ENCODE results near the gene NUTF2.

Gene NUTF2

DNA sequence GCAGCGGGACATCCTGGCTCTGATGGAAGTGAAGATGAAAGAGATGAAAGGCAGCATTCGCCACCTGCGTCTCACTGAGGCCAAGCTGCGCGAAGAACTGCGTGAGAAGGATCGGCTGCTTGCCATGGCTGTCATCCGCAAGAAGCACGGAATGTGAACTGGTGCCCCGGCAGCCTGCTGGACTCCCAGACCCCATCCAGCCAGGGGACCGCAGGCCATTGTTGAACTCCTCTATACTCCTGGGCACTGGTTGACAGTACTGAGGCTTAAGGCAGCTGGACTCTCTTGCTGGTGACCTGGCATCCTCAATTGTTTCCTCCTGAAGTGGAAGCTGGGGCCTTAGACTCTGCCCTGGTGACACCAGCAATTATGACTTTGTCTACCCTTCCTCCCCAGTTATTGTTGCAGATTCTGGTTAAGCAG, 3.4 kb upstream of the NUTF2 start:
- Histone ChIP-seq H3K4me3 (ENCODE audit: severe bottlenecking) (peak overlapping the region; percentile 99), H3K27me3 (ENCODE audit: insufficient read depth, poor library complexity, severe bottlenecking) (no peaks in the 10 kb centered on the region), H3K36me3 (ENCODE audit: low read depth) (peaks cover 9% of the 10 kb centered on the region), H3K27ac (ENCODE audit: poor library complexity, severe bottlenecking) (peak overlapping the region; percentile 74), H3K4me1 (ENCODE audit: insufficient read depth, poor library complexity, severe bottlenecking) (peaks cover 18% of the 10 kb centered on the region), H3K9me3 (ENCODE audit: severe bottlenecking) (no peaks in the 10 kb centered on the region)
- TF ChIP-seq, protein P1, sequence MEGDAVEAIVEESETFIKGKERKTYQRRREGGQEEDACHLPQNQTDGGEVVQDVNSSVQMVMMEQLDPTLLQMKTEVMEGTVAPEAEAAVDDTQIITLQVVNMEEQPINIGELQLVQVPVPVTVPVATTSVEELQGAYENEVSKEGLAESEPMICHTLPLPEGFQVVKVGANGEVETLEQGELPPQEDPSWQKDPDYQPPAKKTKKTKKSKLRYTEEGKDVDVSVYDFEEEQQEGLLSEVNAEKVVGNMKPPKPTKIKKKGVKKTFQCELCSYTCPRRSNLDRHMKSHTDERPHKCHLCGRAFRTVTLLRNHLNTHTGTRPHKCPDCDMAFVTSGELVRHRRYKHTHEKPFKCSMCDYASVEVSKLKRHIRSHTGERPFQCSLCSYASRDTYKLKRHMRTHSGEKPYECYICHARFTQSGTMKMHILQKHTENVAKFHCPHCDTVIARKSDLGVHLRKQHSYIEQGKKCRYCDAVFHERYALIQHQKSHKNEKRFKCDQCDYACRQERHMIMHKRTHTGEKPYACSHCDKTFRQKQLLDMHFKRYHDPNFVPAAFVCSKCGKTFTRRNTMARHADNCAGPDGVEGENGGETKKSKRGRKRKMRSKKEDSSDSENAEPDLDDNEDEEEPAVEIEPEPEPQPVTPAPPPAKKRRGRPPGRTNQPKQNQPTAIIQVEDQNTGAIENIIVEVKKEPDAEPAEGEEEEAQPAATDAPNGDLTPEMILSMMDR (IDR thresholded peaks at IDR 0.05; ENCODE audit: poor library complexity, severe bottlenecking) = no peak
- DNase-seq (ENCODE audit: low spot score) (no peak), ATAC-seq (ENCODE audit: low read depth) (no peak)

DNA sequence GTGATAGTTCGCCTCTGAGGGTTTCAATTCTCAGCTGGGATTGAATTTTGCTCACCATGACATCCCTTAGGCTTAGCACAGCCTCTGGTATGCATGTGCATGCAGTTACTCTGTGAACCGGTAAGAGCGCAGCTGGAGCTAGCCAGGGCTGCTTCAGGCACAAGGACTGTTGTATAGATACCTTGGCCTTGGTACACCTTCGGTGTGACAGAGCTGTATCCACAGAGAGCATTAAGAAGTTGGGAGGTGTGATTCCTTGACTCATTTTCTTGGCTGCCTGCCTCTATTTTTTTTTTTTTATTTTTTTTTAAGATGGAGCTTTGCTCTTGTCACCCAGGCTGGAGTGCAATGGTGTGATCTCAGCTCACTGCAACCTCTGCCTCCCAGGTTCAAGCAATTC, 2.2 kb upstream of the NUTF2 start:
- Histone ChIP-seq H3K27ac (ENCODE audit: poor library complexity, severe bottlenecking) (peak overlapping the region; percentile 85), H3K36me3 (ENCODE audit: low read depth) (peaks cover 15% of the 10 kb centered on the region)

DNA sequence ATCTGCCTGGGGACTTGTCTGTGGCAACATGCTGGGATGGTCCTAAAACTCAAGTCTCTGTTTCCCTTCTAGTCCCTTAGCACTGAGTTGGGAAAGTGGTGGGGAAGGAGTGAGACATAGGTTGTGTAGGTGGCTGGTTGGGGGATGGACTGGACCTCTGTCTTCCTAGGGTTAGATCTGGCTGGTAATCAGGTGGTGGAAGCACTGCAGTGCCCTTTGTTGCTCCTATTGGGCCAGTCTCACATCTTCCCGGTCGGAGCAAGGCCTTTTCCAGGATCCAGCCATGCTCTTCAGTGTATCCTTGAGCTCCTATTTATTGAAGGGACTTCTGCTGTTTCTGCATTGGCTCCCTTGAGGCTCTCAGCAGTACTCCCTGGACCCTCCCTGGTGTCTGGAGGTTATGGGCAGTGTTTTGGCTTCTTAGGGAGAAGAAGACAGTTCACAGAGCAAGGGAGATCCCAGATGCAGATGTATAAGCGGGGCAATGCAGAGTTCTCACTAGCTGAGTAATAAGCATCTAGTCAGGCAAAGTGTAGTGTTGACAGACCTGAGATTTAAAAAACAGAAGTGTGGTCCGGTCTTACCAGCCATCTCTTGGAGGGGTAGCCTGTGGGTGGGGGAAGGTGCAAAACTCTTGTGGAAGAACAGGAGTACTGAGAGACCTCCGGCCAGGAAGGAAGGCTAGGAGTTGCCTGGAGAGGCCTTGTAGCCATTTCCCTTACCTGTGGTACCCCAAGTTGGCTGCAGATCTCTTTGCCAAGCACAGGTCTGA, 1.3 kb upstream of the NUTF2 start:
- peak overlapping the region; percentile 85 for H3K27ac ChIP-seq (ENCODE audit: poor library complexity, severe bottlenecking)
- H3K27me3 ChIP-seq (ENCODE audit: insufficient read depth, poor library complexity, severe bottlenecking) = no peaks in the 10 kb centered on the region
- TF ChIP-seq, protein P1 (IDR thresholded peaks at IDR 0.05; ENCODE audit: poor library complexity, severe bottlenecking) = no peak
- H3K9me3 ChIP-seq (ENCODE audit: severe bottlenecking) = no peaks in the 10 kb centered on the region
- DNase-seq (ENCODE audit: low spot score) (no peak), ATAC-seq (ENCODE audit: low read depth) (no peak)
- H3K4me3 ChIP-seq (ENCODE audit: severe bottlenecking) = peak overlapping the region; percentile 97
- H3K36me3 ChIP-seq (ENCODE audit: low read depth) = peaks cover 20% of the 10 kb centered on the region
- H3K4me1 ChIP-seq (ENCODE audit: insufficient read depth, poor library complexity, severe bottlenecking) = peaks cover 18% of the 10 kb centered on the region

More for the DNA sequence above, 2.2 kb upstream of the NUTF2 start:
- H3K4me1 ChIP-seq (ENCODE audit: insufficient read depth, poor library complexity, severe bottlenecking) = peaks cover 18% of the 10 kb centered on the region
- H3K9me3 ChIP-seq (ENCODE audit: severe bottlenecking) = no peaks in the 10 kb centered on the region
- ATAC-seq (ENCODE audit: low read depth) (0 out of 3 replicates have a peak, but pooled peaks have one; percentile 9), DNase-seq (ENCODE audit: low spot score) (no peak)
- TF ChIP-seq, protein P1 (IDR thresholded peaks at IDR 0.05; ENCODE audit: poor library complexity, severe bottlenecking) = no peak
- H3K27me3 ChIP-seq (ENCODE audit: insufficient read depth, poor library complexity, severe bottlenecking) = no peaks in the 10 kb centered on the region
- no peak overlapping the region for H3K4me3 ChIP-seq (ENCODE audit: severe bottlenecking)

DNA sequence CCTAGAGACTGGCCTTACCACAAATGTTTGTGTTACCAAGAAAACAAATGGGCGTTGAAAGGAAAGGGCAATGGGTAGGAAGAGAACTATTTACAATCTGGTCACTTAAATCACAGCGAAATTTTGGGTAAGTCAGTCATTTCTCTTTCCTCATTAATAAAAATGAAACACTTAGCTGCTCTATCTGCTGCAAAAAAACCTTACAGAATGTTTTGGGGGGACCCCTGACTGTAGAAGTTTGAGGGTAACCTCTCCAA, 742 bp upstream of the NUTF2 start:
- Histone ChIP-seq H3K27me3 (ENCODE audit: insufficient read depth, poor library complexity, severe bottlenecking) (no peaks in the 10 kb centered on the region), H3K27ac (ENCODE audit: poor library complexity, severe bottlenecking) (peak overlapping the region; percentile 85), H3K4me3 (ENCODE audit: severe bottlenecking) (peak overlapping the region; percentile 97), H3K9me3 (ENCODE audit: severe bottlenecking) (no peaks in the 10 kb centered on the region), H3K36me3 (ENCODE audit: low read depth) (peaks cover 20% of the 10 kb centered on the region), H3K4me1 (ENCODE audit: insufficient read depth, poor library complexity, severe bottlenecking) (peaks cover 18% of the 10 kb centered on the region)
- ATAC-seq (ENCODE audit: low read depth) = no peak
- TF ChIP-seq, protein P1 (IDR thresholded peaks at IDR 0.05; ENCODE audit: poor library complexity, severe bottlenecking) = no peak
- no peak for DNase-seq (ENCODE audit: low spot score)
